ENCODE measurements around the gene VILL.

DNA sequence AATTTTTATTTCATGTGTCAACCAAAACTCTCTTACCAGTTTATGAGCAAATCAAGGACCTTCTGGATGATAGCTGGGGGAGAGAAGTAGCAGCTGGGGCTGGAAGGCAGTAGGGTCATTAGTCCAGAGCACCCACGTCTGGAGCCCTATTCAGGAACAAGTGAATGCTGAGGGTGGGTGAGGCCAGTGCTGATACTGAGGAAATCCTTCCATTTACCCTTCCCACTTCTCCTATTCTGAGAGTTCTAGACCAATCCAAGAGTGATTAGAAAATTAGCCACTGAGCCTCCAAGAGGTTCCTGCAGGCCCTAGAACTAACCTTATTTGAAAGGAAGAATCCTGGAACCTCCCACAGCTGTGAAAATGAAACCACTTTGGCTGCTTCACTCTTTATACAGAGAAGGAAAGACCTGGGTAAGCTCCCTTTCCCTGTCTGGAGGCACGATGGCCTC is 46.2 kb upstream of the VILL start:
- TF ChIP-seq, protein P1, sequence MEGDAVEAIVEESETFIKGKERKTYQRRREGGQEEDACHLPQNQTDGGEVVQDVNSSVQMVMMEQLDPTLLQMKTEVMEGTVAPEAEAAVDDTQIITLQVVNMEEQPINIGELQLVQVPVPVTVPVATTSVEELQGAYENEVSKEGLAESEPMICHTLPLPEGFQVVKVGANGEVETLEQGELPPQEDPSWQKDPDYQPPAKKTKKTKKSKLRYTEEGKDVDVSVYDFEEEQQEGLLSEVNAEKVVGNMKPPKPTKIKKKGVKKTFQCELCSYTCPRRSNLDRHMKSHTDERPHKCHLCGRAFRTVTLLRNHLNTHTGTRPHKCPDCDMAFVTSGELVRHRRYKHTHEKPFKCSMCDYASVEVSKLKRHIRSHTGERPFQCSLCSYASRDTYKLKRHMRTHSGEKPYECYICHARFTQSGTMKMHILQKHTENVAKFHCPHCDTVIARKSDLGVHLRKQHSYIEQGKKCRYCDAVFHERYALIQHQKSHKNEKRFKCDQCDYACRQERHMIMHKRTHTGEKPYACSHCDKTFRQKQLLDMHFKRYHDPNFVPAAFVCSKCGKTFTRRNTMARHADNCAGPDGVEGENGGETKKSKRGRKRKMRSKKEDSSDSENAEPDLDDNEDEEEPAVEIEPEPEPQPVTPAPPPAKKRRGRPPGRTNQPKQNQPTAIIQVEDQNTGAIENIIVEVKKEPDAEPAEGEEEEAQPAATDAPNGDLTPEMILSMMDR (IDR thresholded peaks at IDR 0.05): no peak
- no peak for TF ChIP-seq POLR2A (IDR thresholded peaks at IDR 0.05)
